H1 (cell line): ENCODE measurements around the gene CREB1.

Experiments
- CTCF ChIP-seq, 3 experiments: IDR thresholded peaks; 1 replicate in 2 of 3; 2 replicates in 1 of 3; pipeline versions ENCODE4 v1.5.1 to v1.6.1; 2011; ENCODE audit warnings: low read length in 3 of 3, mild to moderate bottlenecking in 3 of 3, inconsistent platforms in 2 of 3, low read depth in 1 of 3, moderate library complexity in 1 of 3; ENCODE audit not compliant: insufficient read depth in 1 of 3; ENCODE audit errors: control extremely low read depth in 1 of 3
- SP2 ChIP-seq: IDR thresholded peaks from 2 replicates; pipeline ENCODE4 v1.6.1; 2012; ENCODE audit warnings: mild to moderate bottlenecking, low read length, inconsistent platforms

GRCh38 chr2:207594264-207594663 lies 64.5 kb downstream of the CREB1 start:
- TF ChIP-seq SP2 (no peak), CTCF (IDR thresholded peaks at IDR 0.05; ENCODE audit: control extremely low read depth in 1 of 3, insufficient read depth in 1 of 3, low read depth in 1 of 3, low read length in 3 of 3) (no peak)
